Spinal cord (tissue), 10 donors: ENCODE results near the gene DENR. TPM values are rescaled to one million over a fixed set of nuclear protein-coding genes. Genes with fewer than 3 reads are reported as not detected.
A peak's percentile ranks its signal among the peaks of the same experiment; 100 is the strongest.
"Not testable (repeated sequence)": the region's sequence is repeated elsewhere in the genome, so short reads cannot be mapped to it uniquely, and the experiment has no call there.

Source experiments
- DNase-seq, 6 donors: peaks; one replicate each; pipeline versions ENCODE4 v3.0.0 to v3.0.0-alpha.2; 2013 to 2015; ENCODE audit warnings: low spot score in 6 of 6, low read depth in 4 of 6
- H3K27ac ChIP-seq: one replicate; pipeline ENCODE4 v1.5.1; 2013; ENCODE audit warnings: low read depth, low read length, control low read depth
- H3K27me3 ChIP-seq: one replicate; pipeline ENCODE4 v1.6.1; 2013; ENCODE audit warnings: low read length; ENCODE audit not compliant: control insufficient read depth, insufficient read depth
- H3K36me3 ChIP-seq: one replicate; pipeline ENCODE4 v1.6.1; 2013; ENCODE audit warnings: low read length; ENCODE audit not compliant: control insufficient read depth, insufficient read depth
- H3K4me1 ChIP-seq: one replicate; pipeline ENCODE4 v1.6.1; 2013; ENCODE audit warnings: low read length; ENCODE audit not compliant: control insufficient read depth, insufficient read depth
- H3K4me3 ChIP-seq: one replicate; pipeline ENCODE4 v1.5.1; 2013; ENCODE audit warnings: low read depth, low read length, control low read depth
- H3K9me3 ChIP-seq: one replicate; pipeline ENCODE4 v1.6.1; 2013; ENCODE audit warnings: low read length; ENCODE audit not compliant: control insufficient read depth, insufficient read depth
- WGBS: methylation state at CpG from one replicate; pipeline ENCODE4 v1.1.5; 2013; ENCODE audit warnings: missing lambda C conversion rate; ENCODE audit not compliant: insufficient coverage; 5-methylcytosine and 5-hydroxymethylcytosine counted together
- polyA plus RNA-seq, 2 donors: library from polyadenylated mRNA; unstranded; fragments of 120-200 nt; gene quantifications; one replicate each; pipeline ENCODE4 v1.2.1, GENCODE V29; 2013; ENCODE audit not compliant: insufficient read length in 2 of 2
- total RNA-seq, 2 donors: library from RNA; depleted of rRNA in 1 of 2; stranded (reverse); fragments of 120-200 nt in 1 of 2; fragments of >200 nt in 1 of 2; gene quantifications; one replicate each; pipeline versions ENCODE4 v1.2.3 to v1.2.4, GENCODE V29; 2013 to 2014
- donor health status: healthy.

Gene DENR
- total and polyA plus RNA-seq, 4 donors: 44.2 to 72.5 (median 59.2) TPM

- Histone ChIP-seq H3K4me1 (no peaks in the 10 kb centered on the region), H3K9me3 (no peaks in the 10 kb centered on the region), H3K27me3 (no peaks in the 10 kb centered on the region), H3K36me3 (peaks cover 5% of the 10 kb centered on the region), H3K4me3 (no peak overlapping the region), H3K27ac (no peak overlapping the region)
- DNase-seq: no peak
- WGBS: 100% methylated on average over 1 of the region's 7 CpGs
Observed at GRCh38 chr12:122785503-122785902, 32.9 kb downstream of the DENR start.

DNA sequence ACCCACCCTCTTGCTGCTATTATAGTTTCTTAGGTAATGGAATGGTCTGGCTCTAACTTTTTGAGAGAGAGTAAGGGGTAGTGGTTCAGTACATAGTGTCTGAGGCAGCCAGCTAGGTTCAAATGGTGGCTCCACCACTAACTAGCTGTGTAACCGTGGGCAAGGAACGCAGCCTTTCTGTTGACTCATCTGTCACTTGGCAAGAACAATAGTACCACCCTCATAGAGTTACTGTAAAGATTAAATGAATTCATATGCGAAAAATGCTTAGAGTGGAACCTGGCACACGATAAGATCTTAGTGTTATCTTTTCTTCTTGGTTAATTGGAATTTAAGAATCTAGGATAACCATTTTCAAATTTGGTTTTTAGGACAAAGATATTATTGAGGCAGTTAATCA lies 35.8 kb downstream of the DENR start:
- WGBS: no CpG with 5 or more reads among the region's 4 CpGs
- Histone ChIP-seq H3K4me1 (no peaks in the 10 kb centered on the region), H3K36me3 (no peaks in the 10 kb centered on the region), H3K27ac (no peak overlapping the region), H3K27me3 (no peaks in the 10 kb centered on the region), H3K9me3 (no peaks in the 10 kb centered on the region), H3K4me3 (no peak overlapping the region)
- DNase-seq: no peak

DNA sequence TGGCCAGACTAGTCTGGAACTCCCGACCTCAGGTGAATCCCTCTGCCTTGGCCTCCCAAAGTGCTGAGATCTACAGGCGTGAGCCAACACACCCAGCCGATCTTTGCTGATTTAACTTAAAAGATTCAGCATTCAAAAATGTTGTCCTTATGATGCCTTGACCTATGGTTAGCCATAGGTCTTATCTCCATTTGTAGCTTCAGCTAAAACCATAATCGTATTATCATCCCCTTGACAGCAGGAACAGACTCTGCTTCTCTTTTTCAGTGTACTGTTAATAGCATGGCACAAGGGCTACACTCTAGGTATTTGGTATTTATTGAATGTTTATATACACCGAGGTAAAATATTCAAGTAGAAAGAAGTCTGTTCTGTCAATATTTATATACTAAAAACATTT lies 37.0 kb downstream of the DENR start:
- no peaks in the 10 kb centered on the region for H3K36me3 ChIP-seq
- no peak overlapping the region for H3K4me3 ChIP-seq
- WGBS: 88% methylated on average over 3 of the region's 5 CpGs
- H3K27me3 ChIP-seq: no peaks in the 10 kb centered on the region
- DNase-seq: no peak
- no peak overlapping the region for H3K27ac ChIP-seq
- H3K4me1 ChIP-seq: no peaks in the 10 kb centered on the region
- no peaks in the 10 kb centered on the region for H3K9me3 ChIP-seq

GRCh38 chr12:122790393-122791075 lies 37.9 kb downstream of the DENR start:
- Histone ChIP-seq H3K4me1 (no peaks in the 10 kb centered on the region), H3K4me3 (no peak overlapping the region), H3K27ac (no peak overlapping the region), H3K36me3 (no peaks in the 10 kb centered on the region), H3K9me3 (no peaks in the 10 kb centered on the region), H3K27me3 (no peaks in the 10 kb centered on the region)
- no peak for DNase-seq
- WGBS: 97% methylated on average over 3 of the region's 5 CpGs

GRCh38 chr12:122793685-122794106 lies 41.1 kb downstream of the DENR start:
- Histone ChIP-seq H3K27ac (no peak overlapping the region), H3K9me3 (no peaks in the 10 kb centered on the region), H3K4me3 (no peak overlapping the region), H3K27me3 (no peaks in the 10 kb centered on the region), H3K4me1 (no peaks in the 10 kb centered on the region), H3K36me3 (no peaks in the 10 kb centered on the region)
- DNase-seq: peak in 3 of 6 donors; percentile 22 to 87 (median 80)
- 40% methylated on average over 3 of the region's 10 CpGs for WGBS

DNA sequence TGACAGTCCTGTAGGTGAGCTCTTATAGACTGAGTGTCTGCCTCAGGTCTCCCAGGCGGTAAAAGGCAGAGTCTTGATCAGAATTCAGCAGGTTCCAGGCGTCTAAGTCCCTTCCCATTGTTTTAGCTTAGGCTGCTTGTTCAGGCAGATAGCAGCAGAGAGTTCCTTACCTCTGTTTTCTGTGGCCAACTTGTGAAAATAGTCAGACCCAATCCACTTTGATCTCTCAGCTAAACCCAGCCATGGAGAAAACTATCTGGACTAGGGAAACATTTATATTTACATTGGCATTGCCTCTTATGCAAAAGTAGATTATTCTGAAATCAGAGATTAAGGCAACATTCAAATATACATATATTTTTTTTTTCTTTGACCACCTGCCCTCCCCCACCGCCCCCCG lies 43.2 kb downstream of the DENR start:
- DNase-seq: peak in 1 of 6 donors; percentile 13
- Histone ChIP-seq H3K4me1 (no peaks in the 10 kb centered on the region), H3K27me3 (no peaks in the 10 kb centered on the region), H3K9me3 (no peaks in the 10 kb centered on the region), H3K36me3 (no peaks in the 10 kb centered on the region), H3K27ac (no peak overlapping the region), H3K4me3 (no peak overlapping the region)
- WGBS: 48% methylated on average over 2 of the region's 4 CpGs

DNA sequence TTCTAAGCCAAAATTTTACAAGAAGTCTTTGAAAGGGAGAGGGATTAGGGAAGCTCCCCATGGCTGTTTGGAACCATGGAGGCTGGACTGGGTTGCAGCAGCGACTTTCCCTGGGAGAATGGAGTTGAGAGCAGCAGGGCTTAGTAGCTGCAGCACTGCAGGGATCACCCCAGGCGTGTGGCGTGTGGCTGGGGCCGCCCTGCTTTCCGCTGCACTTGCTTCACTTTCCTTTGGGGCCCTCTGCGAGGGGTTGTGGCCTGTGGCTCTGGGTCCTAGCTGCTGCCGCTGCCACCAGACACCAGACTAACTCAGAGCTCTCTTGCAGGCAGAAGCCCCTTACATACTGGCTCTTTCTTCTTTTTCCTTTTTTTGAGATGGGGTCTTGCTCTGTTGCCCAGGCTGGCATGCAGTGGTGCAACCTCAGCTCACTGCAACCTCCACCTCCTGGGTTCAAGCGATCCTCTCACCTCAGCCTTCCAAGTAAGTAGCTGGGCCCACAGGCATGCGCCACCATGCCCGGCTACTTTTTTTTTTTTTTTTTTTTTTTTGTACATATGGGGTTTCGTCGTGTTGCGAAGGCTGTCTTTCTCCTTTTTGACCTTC lies 47.1 kb downstream of the DENR start:
- 67% methylated on average over 7 of the region's 13 CpGs for WGBS
- Histone ChIP-seq H3K36me3 (no peaks in the 10 kb centered on the region), H3K27me3 (no peaks in the 10 kb centered on the region), H3K27ac (no peak overlapping the region), H3K4me3 (no peak overlapping the region), H3K4me1 (no peaks in the 10 kb centered on the region), H3K9me3 (no peaks in the 10 kb centered on the region)
- DNase-seq: no peak

DNA sequence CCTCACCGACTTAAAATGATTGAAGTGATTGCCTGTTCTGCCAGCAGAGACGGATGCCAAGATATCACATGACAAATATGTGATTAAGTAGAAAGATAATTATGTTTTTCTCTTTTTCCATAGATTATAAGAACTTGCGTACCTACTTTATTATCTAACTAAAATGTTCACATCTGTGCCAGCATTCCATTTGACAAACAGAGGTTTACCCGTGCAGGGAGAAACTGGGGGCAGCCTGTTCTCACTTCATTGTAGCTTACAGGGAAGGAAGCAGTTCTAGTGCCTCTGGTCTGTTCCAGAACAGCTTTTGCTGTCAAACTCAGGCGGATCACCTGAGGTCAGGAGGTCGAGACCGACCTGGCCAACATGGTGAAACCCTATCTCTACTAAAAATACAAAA lies 51.3 kb downstream of the DENR start:
- H3K27me3 ChIP-seq: no peaks in the 10 kb centered on the region
- DNase-seq: no peak
- H3K36me3 ChIP-seq: peaks cover 2% of the 10 kb centered on the region
- no peak overlapping the region for H3K27ac ChIP-seq
- no peaks in the 10 kb centered on the region for H3K4me1 ChIP-seq
- 82% methylated on average over 3 of the region's 7 CpGs for WGBS
- no peaks in the 10 kb centered on the region for H3K9me3 ChIP-seq
- no peak overlapping the region for H3K4me3 ChIP-seq

- not testable (repeated sequence) for H3K4me1 ChIP-seq, H3K9me3 ChIP-seq, DNase-seq, H3K4me3 ChIP-seq, H3K27me3 ChIP-seq, H3K36me3 ChIP-seq, H3K27ac ChIP-seq
- 100% methylated on average over 2 of the region's 9 CpGs for WGBS
Observed at GRCh38 chr12:122804957-122805356, 52.3 kb downstream of the DENR start.

DNA sequence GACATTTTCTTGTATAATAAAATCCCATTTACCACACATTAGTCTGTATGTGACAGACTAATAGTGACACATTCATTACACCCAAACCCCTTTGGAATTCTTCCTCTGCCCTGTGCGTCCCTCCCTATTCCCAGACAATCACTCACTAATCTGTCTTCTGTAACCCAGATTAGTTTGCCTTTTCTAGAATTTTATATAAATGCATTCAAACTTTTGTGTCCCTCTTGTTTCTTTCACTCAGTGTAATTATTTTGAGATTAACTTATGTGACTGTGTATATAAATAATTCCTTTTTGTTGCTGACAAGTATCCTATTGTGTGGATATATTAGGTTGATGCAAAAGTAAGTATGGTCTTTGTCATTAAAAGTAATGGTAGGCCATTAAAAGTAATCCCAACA lies 55.0 kb downstream of the DENR start:
- peaks cover 2% of the 10 kb centered on the region for H3K36me3 ChIP-seq
- 67% methylated on average over 1 of the region's 1 CpG for WGBS
- DNase-seq: no peak
- H3K4me3 ChIP-seq: no peak overlapping the region
- H3K4me1 ChIP-seq: no peaks in the 10 kb centered on the region
- H3K9me3 ChIP-seq: no peaks in the 10 kb centered on the region
- no peak overlapping the region for H3K27ac ChIP-seq
- H3K27me3 ChIP-seq: no peaks in the 10 kb centered on the region
